ENCODE results near the gene DOK6. TPM values are rescaled to one million over a fixed set of nuclear protein-coding genes. Genes with fewer than 3 reads are reported as not detected.

The DOK6 gene
- total and polyA plus RNA-seq, 2 donors (not counting 3 experiments of a cell fraction or from before 2014, with no cell fraction given): under 0.01 TPM; not detected in 1

DNA sequence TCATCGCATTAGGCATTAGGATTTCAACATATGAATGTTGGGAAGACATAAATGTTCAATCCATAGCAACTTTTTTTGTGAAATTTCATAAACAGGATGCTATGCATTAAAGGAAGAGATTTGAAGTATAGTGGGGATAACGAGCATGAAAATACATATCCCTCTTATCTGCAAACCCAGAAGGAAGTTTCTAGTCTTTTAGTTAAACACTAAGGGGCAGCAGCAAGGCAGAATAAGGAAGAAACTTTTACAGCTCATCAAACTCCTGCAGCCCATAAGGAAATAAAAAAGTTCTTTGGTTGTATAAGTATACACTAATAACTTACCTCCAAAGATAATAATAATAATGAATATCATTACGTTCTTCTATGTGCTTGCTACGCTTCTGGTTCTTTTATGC, 465.5 kb downstream of the DOK6 start:
- H3K4me3 ChIP-seq (replicated peaks in 1 of 3; ENCODE audit: insufficient read depth in 1 of 3, low read depth in 1 of 3, low read length in 3 of 3): no peak overlapping the region
- no peak overlapping the region for H3K4me2 ChIP-seq (ENCODE audit: insufficient read depth, low read length)
- no peak for TF ChIP-seq EZH2 (IDR thresholded peaks at IDR 0.05; ENCODE audit: borderline replicate concordance, low read depth, low read length, severe bottlenecking)
- no peak for TF ChIP-seq JUN (IDR thresholded peaks at IDR 0.05; ENCODE audit: borderline replicate concordance, insufficient read depth, insufficient read length, low read depth)
- TF ChIP-seq MAX (IDR thresholded peaks at IDR 0.05; ENCODE audit: insufficient read depth, insufficient read length): no peak
- TF ChIP-seq, protein P1, sequence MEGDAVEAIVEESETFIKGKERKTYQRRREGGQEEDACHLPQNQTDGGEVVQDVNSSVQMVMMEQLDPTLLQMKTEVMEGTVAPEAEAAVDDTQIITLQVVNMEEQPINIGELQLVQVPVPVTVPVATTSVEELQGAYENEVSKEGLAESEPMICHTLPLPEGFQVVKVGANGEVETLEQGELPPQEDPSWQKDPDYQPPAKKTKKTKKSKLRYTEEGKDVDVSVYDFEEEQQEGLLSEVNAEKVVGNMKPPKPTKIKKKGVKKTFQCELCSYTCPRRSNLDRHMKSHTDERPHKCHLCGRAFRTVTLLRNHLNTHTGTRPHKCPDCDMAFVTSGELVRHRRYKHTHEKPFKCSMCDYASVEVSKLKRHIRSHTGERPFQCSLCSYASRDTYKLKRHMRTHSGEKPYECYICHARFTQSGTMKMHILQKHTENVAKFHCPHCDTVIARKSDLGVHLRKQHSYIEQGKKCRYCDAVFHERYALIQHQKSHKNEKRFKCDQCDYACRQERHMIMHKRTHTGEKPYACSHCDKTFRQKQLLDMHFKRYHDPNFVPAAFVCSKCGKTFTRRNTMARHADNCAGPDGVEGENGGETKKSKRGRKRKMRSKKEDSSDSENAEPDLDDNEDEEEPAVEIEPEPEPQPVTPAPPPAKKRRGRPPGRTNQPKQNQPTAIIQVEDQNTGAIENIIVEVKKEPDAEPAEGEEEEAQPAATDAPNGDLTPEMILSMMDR (IDR thresholded peaks at IDR 0.05; ENCODE audit: extremely low read depth in 1 of 2, insufficient read depth in 1 of 2, low read depth in 1 of 2, low read length in 2 of 2): no peak
- TF ChIP-seq POLR2AphosphoS5 (IDR thresholded peaks at IDR 0.05; ENCODE audit: insufficient read depth, low read depth, low read length): no peak
- H2AFZ ChIP-seq (ENCODE audit: low read depth, low read length): no peak overlapping the region
- no peaks in the 10 kb centered on the region for H3K79me2 ChIP-seq (ENCODE audit: control insufficient read depth, insufficient read depth, low read length)
- DNase-seq (ENCODE audit: low read depth, low spot score) (no peak), FAIRE-seq (no peak)
- H3K9me3 ChIP-seq (replicated peaks; ENCODE audit: control insufficient read depth, insufficient read depth, low read length): no peaks in the 10 kb centered on the region
- intact Hi-C loops (cut with micrococcal nuclease): no loop called here
- dilution Hi-C loops (cut with MboI; ENCODE audit: extremely low pct_ligation_motif_present, low sequenced_read_pairs): no loop called here
- ChIA-PET CTCF (interaction anchor here (0.7 kb wide), 1 partner anchor 17 kb away, joined by 3 read pairs; no protein-coding TSS in a partner anchor), POLR2A (no interaction called here)
- no peaks in the 10 kb centered on the region for H4K20me1 ChIP-seq (replicated peaks; ENCODE audit: control insufficient read depth, extremely low read depth, insufficient read depth, low read length)
- H3K27ac ChIP-seq (ENCODE audit: insufficient read depth, low read depth, low read length): no peak overlapping the region
- no peak overlapping the region for H3K9ac ChIP-seq (replicated peaks; ENCODE audit: extremely low read depth, insufficient read depth, low read length)
- no peaks in the 10 kb centered on the region for H3K27me3 ChIP-seq (ENCODE audit: control insufficient read depth in 2 of 2, insufficient read depth in 2 of 2, low read length in 2 of 2)
- H3K9me1 ChIP-seq (replicated peaks; ENCODE audit: control insufficient read depth, extremely low read depth, insufficient read depth, low read length): no peaks in the 10 kb centered on the region
- H3K4me1 ChIP-seq (ENCODE audit: control insufficient read depth, extremely low read depth, insufficient read depth, low read length): no peaks in the 10 kb centered on the region
- no peaks in the 10 kb centered on the region for H3K36me3 ChIP-seq (ENCODE audit: control insufficient read depth in 2 of 2, extremely low read depth in 1 of 2, insufficient read depth in 2 of 2, low read length in 2 of 2)
- BruUV-seq (replicated peaks): no TSS peak

DNA sequence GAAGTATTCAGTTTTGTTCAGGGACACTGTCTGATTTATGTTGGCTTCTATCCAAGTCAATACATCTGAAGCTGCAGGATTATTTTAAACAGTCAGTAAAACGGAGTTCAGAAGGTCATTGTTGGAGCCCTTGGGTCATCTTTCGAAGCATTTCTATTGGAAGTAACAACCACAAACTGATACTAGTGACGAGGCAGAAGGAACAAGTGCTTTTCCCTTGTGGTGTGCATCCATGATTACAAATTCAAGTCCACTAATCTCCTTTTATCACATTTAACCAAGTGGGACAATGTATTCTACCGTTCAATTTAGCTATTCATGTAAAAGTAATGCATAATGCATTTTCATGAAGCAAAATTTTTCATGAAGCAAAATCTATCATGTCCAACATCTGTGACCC, 470.0 kb downstream of the DOK6 start:
- H3K36me3 ChIP-seq (ENCODE audit: control insufficient read depth in 2 of 2, extremely low read depth in 1 of 2, insufficient read depth in 2 of 2, low read length in 2 of 2): no peaks in the 10 kb centered on the region
- FAIRE-seq: no peak

More for the DNA sequence above, 470.0 kb downstream of the DOK6 start:
- no TSS peak for BruUV-seq (replicated peaks)
- CTCF ChIA-PET: no interaction called here
- intact Hi-C loops (cut with micrococcal nuclease): no loop called here
- no peak overlapping the region for H3K27ac ChIP-seq (ENCODE audit: insufficient read depth, low read depth, low read length)
- H3K27me3 ChIP-seq (ENCODE audit: control insufficient read depth in 2 of 2, insufficient read depth in 2 of 2, low read length in 2 of 2): no peaks in the 10 kb centered on the region
- H4K20me1 ChIP-seq (replicated peaks; ENCODE audit: control insufficient read depth, extremely low read depth, insufficient read depth, low read length): no peaks in the 10 kb centered on the region
- no peaks in the 10 kb centered on the region for H3K4me1 ChIP-seq (ENCODE audit: control insufficient read depth, extremely low read depth, insufficient read depth, low read length)
- no peaks in the 10 kb centered on the region for H3K9me1 ChIP-seq (replicated peaks; ENCODE audit: control insufficient read depth, extremely low read depth, insufficient read depth, low read length)
- H3K4me2 ChIP-seq (ENCODE audit: insufficient read depth, low read length): no peak overlapping the region
- H3K9ac ChIP-seq (replicated peaks; ENCODE audit: extremely low read depth, insufficient read depth, low read length): no peak overlapping the region
- H3K9me3 ChIP-seq (replicated peaks; ENCODE audit: control insufficient read depth, insufficient read depth, low read length): no peaks in the 10 kb centered on the region
- H3K4me3 ChIP-seq (replicated peaks in 1 of 3; ENCODE audit: insufficient read depth in 1 of 3, low read depth in 1 of 3, low read length in 3 of 3): no peak overlapping the region
- no peak overlapping the region for H2AFZ ChIP-seq (ENCODE audit: low read depth, low read length)
- POLR2A ChIA-PET: no interaction called here
- TF ChIP-seq POLR2A (IDR thresholded peaks at IDR 0.05; ENCODE audit: low read depth, low read length) (no peak), MAX (IDR thresholded peaks at IDR 0.05; ENCODE audit: insufficient read depth, insufficient read length) (no peak)
- TF ChIP-seq, protein P1 (IDR thresholded peaks at IDR 0.05; ENCODE audit: extremely low read depth in 1 of 2, insufficient read depth in 1 of 2, low read depth in 1 of 2, low read length in 2 of 2): no peak
- dilution Hi-C loops (cut with MboI; ENCODE audit: extremely low pct_ligation_motif_present, low sequenced_read_pairs): no loop called here
- no peaks in the 10 kb centered on the region for H3K79me2 ChIP-seq (ENCODE audit: control insufficient read depth, insufficient read depth, low read length)
- no peak for DNase-seq (ENCODE audit: low read depth, low spot score)

All from endothelial cell of umbilical vein (primary cell).